GM10847 (cell line): ENCODE measurements around the gene PNKD.
A peak's percentile ranks its signal among the peaks of the same experiment; 100 is the strongest.

Source experiments
- POLR2A ChIP-seq: IDR thresholded peaks from 2 replicates; pipeline ENCODE4 v1.6.1; 2011; ENCODE audit not compliant: insufficient read length; ENCODE audit errors: extremely low read depth

PNKD gene

DNA sequence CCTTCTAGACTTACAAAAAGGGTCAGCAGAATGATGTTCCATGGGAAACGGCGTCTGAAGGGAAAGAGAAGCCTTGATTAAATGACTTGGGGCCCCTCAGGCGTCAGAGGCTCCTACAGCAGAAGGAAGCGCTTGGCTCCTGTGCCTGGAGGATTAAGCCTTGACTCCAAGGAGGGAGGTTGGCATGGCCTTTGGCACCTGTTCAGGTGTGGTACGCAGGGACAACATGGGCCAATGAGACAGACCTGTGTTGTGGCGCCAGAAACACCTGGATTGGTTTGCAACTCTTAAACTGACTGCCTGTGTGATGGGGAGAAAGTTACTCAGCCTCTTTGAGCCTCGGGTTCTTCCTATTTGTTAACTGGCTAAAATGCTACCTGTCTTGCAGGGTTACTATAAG, 7.6 kb downstream of the PNKD start:
- no peak for TF ChIP-seq POLR2A

DNA sequence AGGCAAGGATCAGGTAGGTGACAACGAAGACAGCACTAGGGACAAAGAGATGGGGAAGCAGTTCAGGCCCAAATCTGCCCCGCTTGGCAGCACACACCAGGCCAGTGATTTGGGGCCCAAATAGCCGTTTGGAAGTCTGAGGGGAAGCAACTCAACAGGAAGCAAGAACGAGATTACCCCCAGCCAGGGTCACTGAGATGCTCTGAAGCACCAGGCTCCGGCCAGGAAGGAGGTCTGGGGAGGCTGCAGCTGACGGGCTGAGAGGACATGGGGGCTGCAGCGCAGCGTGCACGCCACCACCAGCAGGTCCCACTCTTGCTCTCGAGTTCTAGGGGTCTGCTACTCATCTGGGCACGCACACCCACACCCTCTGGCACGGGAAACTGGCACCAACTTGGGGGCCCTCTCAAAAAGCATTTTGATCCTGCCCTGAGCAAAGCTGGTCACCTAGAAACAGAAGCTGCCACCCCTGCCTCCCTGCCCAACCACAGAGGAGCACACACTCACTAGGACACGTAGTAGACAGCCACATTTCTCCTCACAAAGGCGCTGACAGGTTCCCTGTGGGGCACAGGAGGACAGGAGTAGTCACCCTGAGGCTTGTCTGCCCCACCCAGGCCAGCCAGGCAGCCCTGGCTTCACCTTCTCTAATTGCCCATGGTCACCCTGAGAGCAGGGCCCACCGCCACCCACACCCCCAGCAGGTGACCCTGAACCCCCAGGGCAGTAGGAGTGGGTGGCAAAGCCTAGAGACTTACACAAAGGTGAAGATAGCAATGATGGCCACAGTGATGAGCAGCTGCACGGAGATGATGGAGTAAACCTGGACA, 8.4 kb downstream of the PNKD start:
- TF ChIP-seq POLR2A = no peak

DNA sequence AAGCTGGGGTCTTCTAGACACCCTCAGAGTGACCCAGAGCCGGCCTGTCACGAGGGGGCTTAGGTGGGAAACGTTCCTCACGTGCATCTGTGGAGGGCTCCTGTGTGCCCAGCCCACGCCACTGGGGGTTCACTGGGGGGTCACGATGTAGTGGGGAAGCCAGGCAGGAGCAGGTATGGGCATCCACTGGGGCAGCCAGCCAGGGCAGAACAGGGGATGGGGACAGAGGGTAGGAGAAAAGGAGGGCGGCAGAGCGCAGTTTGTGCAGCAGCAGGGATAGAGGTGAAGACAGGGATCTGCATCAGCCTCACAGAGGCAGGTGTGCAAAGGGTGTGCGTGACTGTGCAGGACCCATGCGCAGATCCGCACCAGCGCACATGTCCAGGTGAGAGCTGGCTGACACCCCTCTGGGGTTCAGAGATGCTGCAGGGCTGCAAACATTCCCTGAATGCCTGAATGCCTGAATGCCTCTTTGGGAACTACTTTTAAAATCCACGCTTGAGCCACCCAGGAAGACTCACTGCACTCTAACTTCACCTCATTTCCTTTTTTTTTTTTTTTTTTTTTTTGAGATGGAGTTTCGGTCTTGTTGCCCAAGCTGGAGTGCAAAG, 10.0 kb downstream of the PNKD start:
- TF ChIP-seq POLR2A = no peak

DNA sequence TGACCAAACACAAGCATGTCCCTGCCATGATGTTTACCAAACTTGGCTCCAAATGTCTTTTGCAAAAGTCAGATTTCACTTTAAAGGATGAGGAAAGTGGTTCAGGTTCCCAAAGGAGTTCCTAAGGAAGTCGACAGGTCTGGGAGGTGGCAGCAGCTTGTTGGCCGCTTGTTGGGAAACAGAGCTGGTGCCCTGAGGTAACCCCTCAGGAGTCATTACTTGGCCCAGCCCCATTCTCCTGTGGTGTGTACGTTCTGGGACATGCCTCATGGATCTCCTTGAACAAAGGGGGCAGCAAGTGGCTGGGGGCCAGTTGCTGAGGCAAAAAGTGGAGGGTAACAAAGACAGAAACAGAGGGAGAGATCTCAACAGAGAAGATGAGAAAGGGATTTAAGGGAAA, 11.1 kb downstream of the PNKD start:
- no peak for TF ChIP-seq POLR2A

DNA sequence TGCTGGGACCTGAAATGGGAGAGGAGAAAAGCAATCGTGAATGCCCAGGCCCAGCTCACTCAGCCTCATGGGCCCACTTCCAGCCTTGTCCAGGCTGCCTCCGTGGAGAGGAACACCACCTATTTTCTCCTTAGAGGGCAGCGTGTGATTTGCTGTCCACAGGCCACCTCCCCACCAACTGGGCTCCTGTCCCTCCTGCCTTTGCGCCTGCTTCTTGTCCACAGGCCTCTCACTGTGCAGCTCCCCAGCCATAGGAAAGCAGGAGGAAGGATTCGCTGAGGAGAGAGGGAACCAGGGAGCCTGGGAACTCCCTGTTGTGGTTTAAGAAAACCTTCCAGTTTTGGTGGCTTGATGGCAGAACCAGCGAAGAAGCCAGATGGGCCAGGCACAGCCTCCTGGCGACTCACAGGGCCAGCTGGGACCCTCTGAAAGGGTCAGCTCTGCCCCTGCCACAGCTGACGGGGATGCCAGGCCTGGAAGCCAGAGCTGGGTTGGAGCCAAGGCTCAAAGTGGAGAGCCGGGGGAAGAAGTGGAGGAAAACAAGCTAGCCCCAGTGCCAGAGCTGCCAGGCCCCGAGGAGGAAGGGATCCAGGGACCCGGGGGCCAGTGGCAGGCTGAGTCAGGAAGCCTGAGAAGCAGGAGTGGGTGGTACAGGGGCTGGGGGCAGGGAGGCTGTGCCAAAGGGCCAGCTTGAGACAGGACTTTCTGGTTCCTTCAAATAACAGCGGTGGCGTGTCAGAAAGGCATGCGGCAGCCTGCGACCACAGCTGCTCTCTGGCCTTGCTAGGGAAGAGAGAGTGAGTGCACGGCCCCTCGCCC, 12.1 kb downstream of the PNKD start:
- TF ChIP-seq POLR2A = no peak

DNA sequence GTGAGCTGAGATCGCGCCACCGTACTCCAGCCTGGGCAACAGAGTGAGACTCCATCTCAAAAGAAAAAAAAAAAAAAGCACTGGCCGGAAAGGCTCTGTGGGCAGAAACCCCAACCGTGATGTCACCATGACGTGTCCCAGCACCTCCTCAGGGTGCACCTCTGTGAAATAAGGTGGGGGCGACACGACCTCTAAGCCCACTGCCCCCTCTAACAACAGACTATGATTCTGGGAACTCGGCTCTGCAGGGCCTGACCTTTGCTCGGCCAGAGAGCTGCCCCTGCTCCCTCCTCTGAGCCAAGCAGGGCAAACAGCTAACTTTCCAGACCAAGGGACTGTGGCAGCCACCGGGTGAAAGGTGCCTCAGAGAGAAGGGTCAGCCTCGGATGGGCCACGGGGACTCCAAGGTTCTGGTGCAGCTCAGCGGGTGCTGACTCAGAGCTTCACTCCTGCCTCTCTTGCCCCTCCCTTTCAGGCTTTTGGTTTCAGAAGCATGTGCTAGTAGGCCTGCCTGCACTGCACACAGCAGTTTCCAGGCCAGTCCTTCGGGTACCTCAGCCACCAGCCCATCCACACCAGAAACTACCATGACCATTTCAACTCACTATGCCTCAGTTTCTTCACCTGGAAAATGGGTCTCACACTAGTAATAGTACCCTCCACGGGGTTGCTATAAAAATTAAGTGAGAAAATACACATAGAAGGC, 13.9 kb downstream of the PNKD start:
- TF ChIP-seq POLR2A = no peak

DNA sequence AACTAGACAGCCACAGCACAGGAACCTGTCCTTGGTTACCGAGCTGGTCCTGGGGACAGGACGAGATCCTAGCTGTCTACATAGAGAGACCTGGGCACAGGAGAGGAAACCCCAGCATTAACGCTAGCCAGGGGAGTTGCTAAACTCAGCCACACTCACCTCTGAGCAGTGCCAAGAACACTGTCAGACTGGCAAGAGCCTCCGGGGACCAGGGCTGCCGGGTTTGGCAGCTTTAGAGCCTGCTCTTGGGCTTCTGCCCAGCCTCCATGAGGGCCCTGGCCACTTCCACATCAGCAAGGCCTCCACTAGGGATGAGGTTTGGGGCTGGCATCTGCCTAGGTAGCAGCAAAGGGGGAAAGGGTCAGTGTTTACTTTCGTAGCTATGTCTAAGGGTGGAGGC, 15.3 kb downstream of the PNKD start:
- no peak for TF ChIP-seq POLR2A

DNA sequence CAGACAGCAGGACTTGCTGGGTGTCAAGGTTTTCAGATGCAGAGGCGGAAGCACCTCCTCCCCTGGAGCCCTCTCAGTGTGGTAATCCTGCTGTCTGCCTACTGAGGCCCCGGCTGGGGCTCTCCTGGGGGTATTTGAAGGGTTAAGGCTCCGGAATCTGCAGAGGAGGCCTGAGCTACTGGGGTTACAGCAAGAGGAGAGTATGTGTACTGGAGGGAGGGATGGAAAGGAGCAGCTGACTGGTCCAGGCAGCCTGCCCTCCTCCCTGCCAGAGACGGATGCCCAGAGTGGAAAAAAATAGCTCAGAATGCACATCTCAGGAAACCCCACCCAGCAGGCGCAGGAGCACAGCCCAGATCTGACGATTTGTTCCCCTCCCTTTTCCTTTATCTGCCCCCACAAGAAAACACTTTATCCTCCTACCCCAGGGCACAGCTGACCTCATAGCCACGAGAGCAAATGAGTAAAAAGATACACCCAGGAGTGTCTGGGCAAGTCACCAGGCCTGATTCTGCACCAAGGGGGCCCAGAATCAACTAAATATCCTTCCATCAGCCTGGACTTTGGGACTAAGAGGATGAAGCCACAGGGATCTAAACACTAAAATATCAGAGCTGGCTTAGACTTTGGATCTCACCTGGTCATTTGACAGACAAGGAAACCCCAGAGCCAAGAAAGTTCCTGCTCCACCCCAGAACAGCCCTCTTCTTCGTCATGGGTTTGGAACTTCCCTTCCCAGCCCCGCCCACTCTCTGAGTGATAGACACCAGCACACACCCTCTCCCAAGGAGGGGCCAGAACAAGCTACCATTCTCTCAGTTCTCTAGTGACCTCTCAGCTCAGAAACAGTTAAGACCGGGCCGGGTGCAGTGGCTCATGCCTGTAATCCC, 16.5 kb downstream of the PNKD start:
- TF ChIP-seq POLR2A = no peak

DNA sequence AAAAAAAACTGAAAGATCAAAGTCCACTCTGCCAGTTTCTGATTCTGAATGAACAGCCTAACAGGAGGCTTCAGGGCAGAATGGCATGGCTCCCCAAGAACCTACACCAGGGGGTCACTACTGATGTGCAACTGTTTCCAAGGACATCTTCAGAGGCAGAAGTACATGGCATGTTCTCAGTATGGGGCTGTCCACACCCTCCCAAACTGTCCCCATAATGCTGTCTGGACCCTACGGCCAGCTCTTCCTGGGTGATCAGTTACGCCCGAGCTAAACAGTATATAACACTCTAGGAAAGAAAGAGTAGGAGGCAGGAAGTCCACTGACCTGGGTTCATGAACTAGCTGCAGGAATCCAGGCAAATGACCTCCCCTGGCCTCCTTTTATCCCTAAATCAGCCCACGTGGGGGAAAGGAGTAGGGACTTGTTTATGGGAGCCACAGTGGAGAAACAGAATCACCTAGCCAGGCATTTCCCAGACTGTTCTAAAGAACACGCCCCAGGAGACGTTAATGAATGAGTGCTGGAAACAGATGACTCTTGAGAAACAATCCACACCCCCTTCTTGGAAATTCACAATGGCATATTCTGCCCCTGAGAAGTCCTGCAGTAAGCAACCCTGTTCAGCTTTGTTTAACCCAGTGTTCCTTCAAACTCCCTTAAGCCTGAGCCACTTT, 19.5 kb downstream of the PNKD start:
- no peak for TF ChIP-seq POLR2A

DNA sequence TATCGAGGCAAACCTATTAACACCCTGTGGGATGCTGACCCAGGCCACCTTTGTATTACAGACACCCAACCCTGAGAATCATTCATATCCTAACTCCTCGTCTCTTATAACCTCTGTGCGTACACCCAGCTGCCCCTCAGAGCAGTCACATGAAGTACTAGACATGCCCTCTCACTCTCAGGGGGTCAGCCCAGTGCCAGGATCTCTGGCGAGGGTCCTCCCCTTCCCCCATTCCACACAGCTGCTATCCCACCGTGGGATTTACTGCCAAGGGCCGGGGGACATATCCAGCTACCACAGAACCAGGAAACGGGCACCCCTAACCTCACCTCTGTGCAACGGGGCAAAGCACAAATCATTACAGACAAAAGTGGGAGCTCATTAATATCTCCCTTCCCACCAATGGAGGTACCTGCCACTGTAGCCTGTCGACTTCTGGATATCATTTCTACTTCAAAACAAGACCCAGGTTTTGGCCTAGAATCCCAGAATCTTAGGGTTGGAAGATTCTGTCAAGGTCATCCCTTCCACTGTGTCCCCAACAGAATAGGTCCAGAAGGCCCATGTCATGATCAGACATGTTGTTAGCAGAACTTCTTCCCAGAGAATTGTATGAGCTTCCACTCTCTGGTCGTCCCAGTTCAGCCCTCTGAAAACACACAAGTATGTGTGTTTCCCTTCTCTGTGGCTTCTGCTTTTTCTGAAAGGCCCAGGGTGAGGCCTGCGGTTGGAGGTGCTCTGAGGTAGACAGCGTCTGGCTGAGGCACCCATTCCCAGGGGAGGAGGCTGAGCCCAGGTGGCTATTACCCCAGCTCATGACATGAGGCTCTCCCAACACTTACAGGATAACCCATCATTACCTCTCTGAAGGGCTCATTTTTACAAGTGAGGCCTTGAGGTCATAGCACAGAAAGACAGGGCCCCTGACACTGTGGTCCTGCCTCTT, 20.3 kb downstream of the PNKD start:
- no peak for TF ChIP-seq POLR2A

DNA sequence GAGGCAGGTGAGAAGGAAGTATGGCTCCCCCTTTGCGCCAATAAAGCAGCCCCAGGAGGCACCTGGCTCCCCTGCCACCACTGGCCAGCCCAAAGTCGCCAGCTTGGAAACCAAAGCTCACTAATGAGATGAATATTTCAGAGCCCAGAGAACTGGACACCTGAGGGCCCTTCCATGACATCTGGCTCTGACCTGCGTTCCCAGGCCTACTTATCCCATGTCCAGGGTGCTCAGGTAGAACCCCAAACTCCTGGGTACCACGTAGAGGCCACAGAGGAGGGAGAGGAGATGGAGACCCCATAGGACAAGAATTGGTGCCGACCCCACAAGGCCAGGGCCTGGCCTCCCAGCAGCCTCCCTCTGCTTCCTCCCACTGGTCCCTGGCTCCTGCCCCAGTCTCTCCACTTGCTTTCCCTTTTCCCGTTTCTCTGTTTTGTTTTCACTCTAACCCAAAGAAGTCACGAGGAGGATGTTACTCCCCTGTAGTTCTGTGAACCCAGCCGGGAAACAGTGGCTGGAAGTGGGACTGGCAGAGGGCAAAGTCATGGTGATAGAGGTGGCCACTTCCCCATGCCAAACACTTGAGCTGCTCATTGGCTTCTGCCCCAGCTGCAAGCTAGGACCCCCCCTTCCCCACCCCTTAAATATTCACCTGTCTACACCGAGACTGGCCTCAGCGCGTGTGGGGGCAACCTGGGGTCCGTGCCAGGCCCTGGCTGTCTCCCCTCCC, 21.2 kb downstream of the PNKD start:
- no peak for TF ChIP-seq POLR2A

DNA sequence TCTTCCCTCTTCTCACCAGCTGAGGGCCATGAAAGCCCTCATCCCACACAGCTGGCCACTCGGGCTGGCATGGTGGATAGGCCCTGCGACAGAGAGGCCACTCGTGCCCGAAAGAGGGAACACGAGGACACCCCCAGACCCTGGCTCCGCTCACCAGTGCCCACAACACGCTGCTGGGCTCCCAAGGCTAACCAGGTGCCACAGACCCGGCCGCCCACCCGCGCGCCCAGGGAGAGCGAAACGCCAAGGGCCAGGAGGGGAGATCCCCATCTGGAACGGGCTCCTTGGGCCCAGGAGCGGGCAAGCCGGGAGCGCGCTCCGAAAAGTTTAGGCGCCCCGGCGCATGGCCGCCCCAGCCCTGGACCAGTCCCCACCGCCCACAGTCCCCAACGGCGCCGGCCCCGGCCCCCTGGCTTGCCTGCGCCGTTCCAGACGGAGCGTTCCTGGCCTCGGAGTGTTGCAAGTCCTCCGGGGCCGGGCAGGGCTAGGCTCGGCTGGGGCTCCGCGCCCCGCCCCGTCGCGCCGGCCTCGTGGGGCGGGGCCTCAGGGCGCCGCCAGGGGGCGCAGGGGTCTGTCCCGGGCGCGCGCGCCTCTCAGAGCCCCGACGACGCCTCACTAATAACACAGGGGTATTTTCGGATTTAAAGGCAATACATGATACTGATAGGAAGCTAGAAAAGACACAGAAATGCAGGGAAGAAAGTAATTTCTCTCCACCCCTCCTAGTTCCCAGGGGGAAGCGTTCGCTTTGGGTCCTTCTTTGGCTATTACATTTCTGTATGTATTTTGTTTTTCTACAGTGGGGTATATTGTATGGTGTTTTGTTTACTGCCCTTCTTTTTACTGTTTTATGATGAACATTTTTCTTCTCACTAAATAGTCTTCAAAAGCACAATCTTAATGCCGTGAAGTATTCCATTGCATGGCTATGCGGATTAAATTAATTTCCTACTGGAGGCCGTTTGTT, 22.0 kb downstream of the PNKD start, which contains the start of gene TMBIM1:
Gene TMBIM1 (minus strand): TSS at position 456 of the 967 bp plus-strand sequence. CDS start 10,362 bp downstream, outside the sequence.
- peak; percentile 33 for TF ChIP-seq POLR2A
